HUES64 (cell line): ENCODE measurements around the gene ZSWIM6.

Source experiments
- H3K27ac ChIP-seq: 2 replicates; pipeline ENCODE4 v1.7.0; 2013; ENCODE audit warnings: low read depth, low read length, inconsistent platforms
- H3K27me3 ChIP-seq: 2 replicates; pipeline ENCODE4 v1.6.1; 2013; ENCODE audit warnings: mild to moderate bottlenecking, low read length; ENCODE audit not compliant: insufficient read depth
- H3K36me3 ChIP-seq: 2 replicates; pipeline ENCODE4 v1.6.1; 2013; ENCODE audit warnings: mild to moderate bottlenecking, low read length; ENCODE audit not compliant: insufficient read depth
- H3K4me1 ChIP-seq: 2 replicates; pipeline ENCODE4 v1.6.1; 2013; ENCODE audit warnings: mild to moderate bottlenecking, low read length, moderate library complexity; ENCODE audit not compliant: insufficient read depth
- H3K4me3 ChIP-seq: 2 replicates; pipeline ENCODE4 v1.5.1; 2013; ENCODE audit warnings: mild to moderate bottlenecking, low read length, moderate library complexity
- H3K9ac ChIP-seq: 2 replicates; pipeline ENCODE4 v1.6.1; 2013; ENCODE audit warnings: mild to moderate bottlenecking, low read depth, low read length
- H3K9me3 ChIP-seq: 2 replicates; pipeline ENCODE4 v1.6.1; 2013; ENCODE audit warnings: low read depth, low read length; ENCODE audit not compliant: insufficient read depth
- WGBS: fragments of 150-250, 120-280 bp; methylation state at CpG from one replicate; pipeline ENCODE4 v1.1.7; 2013; ENCODE audit warnings: missing lambda C conversion rate; 5-methylcytosine and 5-hydroxymethylcytosine counted together

ZSWIM6 gene

GRCh38 chr5:61333954-61334867 is 2.2 kb downstream of the ZSWIM6 start:
- Histone ChIP-seq H3K4me3 (peak overlapping the region; percentile 76), H3K9ac (peak overlapping the region; percentile 77; the same call in 1 of the 2 replicates), H3K9me3 (no peaks in the 10 kb centered on the region), H3K27me3 (peaks cover 51% of the 10 kb centered on the region), H3K4me1 (peaks cover 20% of the 10 kb centered on the region), H3K36me3 (no peaks in the 10 kb centered on the region), H3K27ac (no peak overlapping the region)
- WGBS: under 1% methylated on average over 11 of the region's 17 CpGs

GRCh38 chr5:61334868-61335615 is 3.0 kb downstream of the ZSWIM6 start:
- H3K9ac ChIP-seq: no peak overlapping the region
- H3K9me3 ChIP-seq: no peaks in the 10 kb centered on the region
- peaks cover 12% of the 10 kb centered on the region; the same call in 1 of the 2 replicates for H3K4me1 ChIP-seq
- no peak overlapping the region for H3K27ac ChIP-seq
- H3K36me3 ChIP-seq: no peaks in the 10 kb centered on the region
- H3K4me3 ChIP-seq: peak overlapping the region; percentile 76; the same call in 1 of the 2 replicates
- H3K27me3 ChIP-seq: peaks cover 43% of the 10 kb centered on the region
- WGBS: 59% methylated on average over 10 of the region's 10 CpGs

- H3K4me1 ChIP-seq: 0 out of 2 replicates have a peak, but pooled peaks cover 4% of the 10 kb centered on the region
- no peak overlapping the region for H3K4me3 ChIP-seq
- peaks cover 17% of the 10 kb centered on the region for H3K27me3 ChIP-seq
- no peaks in the 10 kb centered on the region for H3K9me3 ChIP-seq
- 93% methylated on average over 2 of the region's 2 CpGs for WGBS
- no peak overlapping the region for H3K9ac ChIP-seq
- H3K36me3 ChIP-seq: no peaks in the 10 kb centered on the region
- H3K27ac ChIP-seq: no peak overlapping the region
Measured at GRCh38 chr5:61339764-61340163, 7.7 kb downstream of the ZSWIM6 start.

GRCh38 chr5:61340775-61341361 is 8.8 kb downstream of the ZSWIM6 start:
- H3K9ac ChIP-seq: no peak overlapping the region
- no peaks in the 10 kb centered on the region for H3K4me1 ChIP-seq
- H3K4me3 ChIP-seq: no peak overlapping the region
- no peaks in the 10 kb centered on the region for H3K36me3 ChIP-seq
- 90% methylated on average over 3 of the region's 3 CpGs for WGBS
- no peaks in the 10 kb centered on the region for H3K9me3 ChIP-seq
- peaks cover 6% of the 10 kb centered on the region for H3K27me3 ChIP-seq
- H3K27ac ChIP-seq: no peak overlapping the region

GRCh38 chr5:61342071-61342501 is 10.0 kb downstream of the ZSWIM6 start:
- H3K4me1 ChIP-seq: no peaks in the 10 kb centered on the region
- 95% methylated on average over 4 of the region's 4 CpGs for WGBS
- no peak overlapping the region for H3K4me3 ChIP-seq
- H3K27ac ChIP-seq: no peak overlapping the region
- H3K9ac ChIP-seq: no peak overlapping the region
- H3K9me3 ChIP-seq: no peaks in the 10 kb centered on the region
- no peaks in the 10 kb centered on the region for H3K27me3 ChIP-seq
- H3K36me3 ChIP-seq: no peaks in the 10 kb centered on the region

- Histone ChIP-seq H3K36me3 (no peaks in the 10 kb centered on the region), H3K9ac (no peak overlapping the region), H3K9me3 (no peaks in the 10 kb centered on the region), H3K27me3 (no peaks in the 10 kb centered on the region), H3K4me1 (no peaks in the 10 kb centered on the region), H3K27ac (no peak overlapping the region), H3K4me3 (no peak overlapping the region)
- 92% methylated on average over 6 of the region's 6 CpGs for WGBS
Measured at GRCh38 chr5:61344187-61344944, 12.3 kb downstream of the ZSWIM6 start.

- H3K9me3 ChIP-seq: no peaks in the 10 kb centered on the region
- H3K4me3 ChIP-seq: no peak overlapping the region
- 87% methylated on average over 1 of the region's 2 CpGs for WGBS
- no peaks in the 10 kb centered on the region for H3K27me3 ChIP-seq
- H3K36me3 ChIP-seq: no peaks in the 10 kb centered on the region
- H3K4me1 ChIP-seq: no peaks in the 10 kb centered on the region
- H3K9ac ChIP-seq: no peak overlapping the region
- H3K27ac ChIP-seq: no peak overlapping the region
Measured at GRCh38 chr5:61346511-61346910, 14.5 kb downstream of the ZSWIM6 start.

- Histone ChIP-seq H3K4me3 (no peak overlapping the region), H3K27ac (no peak overlapping the region), H3K36me3 (no peaks in the 10 kb centered on the region), H3K9me3 (no peaks in the 10 kb centered on the region), H3K27me3 (no peaks in the 10 kb centered on the region), H3K9ac (no peak overlapping the region), H3K4me1 (no peaks in the 10 kb centered on the region)
- WGBS: 91% methylated on average over 3 of the region's 3 CpGs
Measured at GRCh38 chr5:61347080-61347479, 15.0 kb downstream of the ZSWIM6 start.

- Histone ChIP-seq H3K4me3 (no peak overlapping the region), H3K36me3 (no peaks in the 10 kb centered on the region), H3K9ac (no peak overlapping the region), H3K4me1 (no peaks in the 10 kb centered on the region), H3K27me3 (no peaks in the 10 kb centered on the region), H3K27ac (no peak overlapping the region), H3K9me3 (no peaks in the 10 kb centered on the region)
- 96% methylated on average over 2 of the region's 2 CpGs for WGBS
Measured at GRCh38 chr5:61348447-61348846, 16.4 kb downstream of the ZSWIM6 start.

GRCh38 chr5:61349935-61350334 is 17.9 kb downstream of the ZSWIM6 start:
- Histone ChIP-seq H3K27ac (no peak overlapping the region), H3K9ac (no peak overlapping the region), H3K27me3 (no peaks in the 10 kb centered on the region), H3K9me3 (no peaks in the 10 kb centered on the region), H3K36me3 (no peaks in the 10 kb centered on the region), H3K4me1 (no peaks in the 10 kb centered on the region), H3K4me3 (no peak overlapping the region)
